Esophagus (tissue), 2 donors: ENCODE measurements around the gene IRF1. TPM values are rescaled to one million over a fixed set of nuclear protein-coding genes. Genes with fewer than 3 reads are reported as not detected.

ENCODE experiments used
- H3K27ac ChIP-seq, 2 donors: one replicate each; pipeline ENCODE4 v1.5.1; 2013; ENCODE audit warnings: low read depth in 2 of 2, mild to moderate bottlenecking in 2 of 2, inconsistent platforms in 1 of 2, low read length in 1 of 2, moderate library complexity in 1 of 2
- H3K27me3 ChIP-seq, 2 donors: one replicate each; pipeline ENCODE4 v1.6.1; 2013; ENCODE audit warnings: low read length in 2 of 2, control low read depth in 1 of 2, mild to moderate bottlenecking in 1 of 2; ENCODE audit not compliant: insufficient read depth in 2 of 2, control insufficient read depth in 1 of 2
- H3K36me3 ChIP-seq, 2 donors: one replicate each; pipeline ENCODE4 v1.6.1; 2013; ENCODE audit warnings: low read length in 1 of 2; ENCODE audit not compliant: control insufficient read depth in 2 of 2, insufficient read depth in 2 of 2
- H3K4me1 ChIP-seq, 2 donors: one replicate each; pipeline ENCODE4 v1.6.1; 2013; ENCODE audit warnings: low read length in 1 of 2; ENCODE audit not compliant: control insufficient read depth in 2 of 2, insufficient read depth in 2 of 2
- H3K4me3 ChIP-seq, 2 donors: one replicate each; pipeline ENCODE4 v1.5.1; 2013; ENCODE audit warnings: low read length in 2 of 2, mild to moderate bottlenecking in 2 of 2, low read depth in 1 of 2, moderate library complexity in 1 of 2
- H3K9me3 ChIP-seq, 2 donors: one replicate each; pipeline ENCODE4 v1.6.1; 2013; ENCODE audit warnings: mild to moderate bottlenecking in 2 of 2, low read depth in 1 of 2, low read length in 1 of 2, moderate library complexity in 1 of 2; ENCODE audit not compliant: control insufficient read depth in 2 of 2, insufficient read depth in 1 of 2
- WGBS, 2 donors: extraction: QIAGEN DNeasy Blood & Tissue Kit; methylation state at CpG; one replicate each; pipeline ENCODE4 v1.1.7; 2013; 5-methylcytosine and 5-hydroxymethylcytosine counted together
- polyA plus RNA-seq, 2 donors: library from polyadenylated mRNA; stranded (reverse); fragments of 200-250 nt; gene quantifications; one replicate each; pipeline ENCODE4 v1.2.3, GENCODE V29; 2013
- donor health status: healthy with polysubstance abuse.
- donor health status: Bipolar disorder and iron deficiency.

IRF1 gene
- polyA plus RNA-seq, 2 donors, result 7.5 to 14.2 TPM

DNA sequence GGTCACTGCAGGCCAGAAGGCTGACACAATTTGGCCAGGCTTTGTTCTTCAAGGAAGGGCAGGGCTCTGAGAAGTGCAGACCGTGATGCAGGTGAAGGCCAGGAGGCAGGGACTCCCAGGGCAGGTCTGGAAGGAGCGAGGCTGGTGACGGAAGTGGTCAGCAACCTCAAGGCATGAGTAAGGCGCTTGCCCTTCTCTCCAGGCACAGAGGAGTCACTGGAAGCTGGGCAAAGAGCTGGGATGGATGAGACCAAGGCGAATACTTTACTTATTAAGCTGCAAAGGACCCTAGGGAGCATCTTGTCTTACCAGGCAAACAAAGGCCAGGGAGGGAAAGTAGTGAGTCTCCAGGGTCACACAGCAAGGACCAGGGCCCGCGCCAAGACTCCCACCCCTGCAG, 18.6 kb downstream of the IRF1 start:
- no peak overlapping the region for H3K4me3 ChIP-seq
- no peaks in the 10 kb centered on the region for H3K9me3 ChIP-seq
- peak overlapping the region in 1 of 2 donors; percentile 46 for H3K27ac ChIP-seq
- no peaks in the 10 kb centered on the region for H3K27me3 ChIP-seq
- H3K36me3 ChIP-seq, result peaks cover 0 to 3% of the 10 kb centered on the region in 2 donors
- 90 to 94% methylated on average over 7 of the region's 7 CpGs for WGBS, 2 donors
- H3K4me1 ChIP-seq, result peaks cover 3 to 4% of the 10 kb centered on the region in 2 donors

DNA sequence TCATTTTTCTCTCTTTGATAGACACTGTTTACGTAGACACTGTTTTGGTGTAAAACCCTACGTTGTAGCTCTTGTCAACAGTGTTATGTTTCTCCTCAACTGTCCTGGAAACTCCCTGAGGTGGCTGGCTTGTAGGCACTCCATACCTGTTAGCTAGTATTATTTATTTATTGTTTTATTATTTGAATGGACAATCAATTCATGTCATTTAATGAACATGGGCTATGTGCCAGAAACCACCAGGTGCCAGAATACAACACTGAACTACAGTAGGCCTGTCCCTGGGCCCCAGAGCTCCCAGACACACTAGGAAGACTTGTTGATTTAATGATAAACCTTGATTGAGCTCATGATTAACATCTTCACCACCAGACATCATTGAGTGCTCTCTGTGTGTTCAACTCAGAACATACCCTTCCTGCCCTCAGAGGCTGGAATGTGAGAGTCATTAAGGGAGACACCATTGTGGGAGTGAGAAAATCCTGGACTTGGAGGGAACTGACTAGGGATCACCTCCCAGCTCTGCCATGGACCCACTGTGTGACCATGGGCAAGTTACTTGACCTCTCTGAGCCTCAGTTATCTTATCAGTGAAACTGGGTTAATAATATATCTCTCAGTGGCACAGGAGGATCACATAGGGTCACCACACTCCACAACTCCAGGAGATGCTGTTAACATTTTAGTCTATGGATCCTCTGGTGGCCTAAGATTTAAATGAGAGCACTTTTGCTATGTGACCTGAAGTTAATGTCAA, 19.2 kb downstream of the IRF1 start:
- H3K4me1 ChIP-seq, result peaks cover 10% of the 10 kb centered on the region in 2 donors
- no peak overlapping the region for H3K4me3 ChIP-seq
- 59 to 84% methylated on average over 2 of the region's 2 CpGs for WGBS, 2 donors
- peaks cover 0 to 3% of the 10 kb centered on the region in 2 donors for H3K36me3 ChIP-seq
- H3K27ac ChIP-seq, result no peak overlapping the region
- no peaks in the 10 kb centered on the region for H3K27me3 ChIP-seq
- H3K9me3 ChIP-seq, result no peaks in the 10 kb centered on the region

DNA sequence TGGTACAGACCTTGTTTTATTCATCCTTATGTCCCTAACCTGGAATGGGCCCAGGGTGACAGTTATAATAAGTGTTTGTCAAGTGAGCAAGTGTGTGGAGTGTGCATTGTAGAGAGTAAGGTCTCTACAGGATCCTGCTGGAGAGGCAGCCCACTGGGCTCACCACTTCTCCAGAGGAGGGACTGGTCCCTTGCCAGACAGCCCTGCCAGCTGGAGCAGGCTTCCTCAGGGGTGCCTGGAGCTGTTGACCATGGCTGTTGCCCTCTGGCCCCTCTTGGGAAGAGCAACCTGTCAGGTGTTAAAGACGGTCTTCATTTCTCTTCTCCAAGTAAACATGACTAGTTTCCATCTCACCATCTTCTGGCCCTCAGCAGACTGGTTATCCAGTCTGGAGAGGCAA, 20.0 kb downstream of the IRF1 start:
- Histone ChIP-seq H3K36me3 (peaks cover 0 to 3% of the 10 kb centered on the region in 2 donors), H3K4me1 (peaks cover 10% of the 10 kb centered on the region in 2 donors), H3K27ac (no peak overlapping the region), H3K9me3 (no peaks in the 10 kb centered on the region), H3K27me3 (no peaks in the 10 kb centered on the region), H3K4me3 (no peak overlapping the region)
- 80 to 81% methylated on average over 1 of the region's 1 CpG for WGBS, 2 donors

DNA sequence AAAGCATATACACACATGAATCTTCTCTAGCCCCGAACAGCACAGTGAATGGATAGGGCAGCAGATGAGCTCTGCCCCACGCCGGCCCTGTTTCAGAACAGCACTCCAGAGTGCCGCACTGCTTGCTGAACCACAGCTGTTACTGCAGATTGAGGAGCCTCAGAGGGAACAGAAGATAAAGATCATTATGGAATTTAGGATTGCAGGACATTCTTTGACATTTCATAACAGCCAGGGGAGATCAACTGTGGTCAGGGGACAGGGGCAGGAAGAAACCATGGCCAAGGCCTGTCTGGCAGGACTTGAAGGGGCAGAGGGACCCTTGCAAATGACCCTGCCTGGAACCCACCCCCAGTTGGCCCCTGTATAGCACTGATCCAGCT, 20.6 kb downstream of the IRF1 start:
- Histone ChIP-seq H3K27ac (no peak overlapping the region), H3K9me3 (no peaks in the 10 kb centered on the region), H3K4me3 (no peak overlapping the region), H3K27me3 (no peaks in the 10 kb centered on the region), H3K36me3 (peaks cover 0 to 3% of the 10 kb centered on the region in 2 donors), H3K4me1 (peaks cover 10 to 14% of the 10 kb centered on the region in 2 donors)
- 86 to 87% methylated on average over 4 of the region's 4 CpGs for WGBS, 2 donors

DNA sequence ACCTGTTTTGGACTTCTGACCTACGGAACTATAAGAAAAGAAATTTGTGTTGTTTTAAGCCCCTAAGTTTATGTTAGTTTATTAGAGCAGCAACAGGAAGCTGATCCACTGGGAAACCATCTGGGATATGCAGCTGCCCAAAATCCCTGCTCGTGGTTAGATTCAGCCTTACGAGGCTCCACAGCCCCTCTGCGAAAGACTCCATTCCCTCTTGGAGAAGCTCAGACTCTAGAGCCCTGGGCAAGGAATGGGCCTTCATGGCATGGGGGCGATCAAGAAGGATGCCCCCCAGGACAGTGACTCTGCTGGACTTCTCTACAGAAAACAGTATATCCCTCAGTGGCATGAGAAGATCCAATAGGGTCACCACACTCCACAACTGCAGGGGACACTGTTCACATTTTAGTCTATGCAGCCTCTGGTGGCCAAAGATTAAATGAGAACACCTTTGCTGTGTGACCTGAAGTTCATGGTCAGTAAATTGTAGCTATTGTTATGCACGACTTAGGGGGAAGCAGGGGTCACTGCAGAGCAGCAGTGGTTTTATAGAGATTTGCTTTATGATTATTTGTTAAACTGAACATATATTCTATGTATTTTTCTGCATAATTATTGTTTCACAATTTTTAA, 21.1 kb downstream of the IRF1 start:
- H3K4me1 ChIP-seq, result peaks cover 7 to 19% of the 10 kb centered on the region in 2 donors
- no peaks in the 10 kb centered on the region for H3K27me3 ChIP-seq
- H3K36me3 ChIP-seq, result peaks cover 0 to 3% of the 10 kb centered on the region in 2 donors
- 83 to 89% methylated on average over 6 of the region's 6 CpGs for WGBS, 2 donors
- no peaks in the 10 kb centered on the region for H3K9me3 ChIP-seq
- no peak overlapping the region for H3K4me3 ChIP-seq
- H3K27ac ChIP-seq, result no peak overlapping the region

DNA sequence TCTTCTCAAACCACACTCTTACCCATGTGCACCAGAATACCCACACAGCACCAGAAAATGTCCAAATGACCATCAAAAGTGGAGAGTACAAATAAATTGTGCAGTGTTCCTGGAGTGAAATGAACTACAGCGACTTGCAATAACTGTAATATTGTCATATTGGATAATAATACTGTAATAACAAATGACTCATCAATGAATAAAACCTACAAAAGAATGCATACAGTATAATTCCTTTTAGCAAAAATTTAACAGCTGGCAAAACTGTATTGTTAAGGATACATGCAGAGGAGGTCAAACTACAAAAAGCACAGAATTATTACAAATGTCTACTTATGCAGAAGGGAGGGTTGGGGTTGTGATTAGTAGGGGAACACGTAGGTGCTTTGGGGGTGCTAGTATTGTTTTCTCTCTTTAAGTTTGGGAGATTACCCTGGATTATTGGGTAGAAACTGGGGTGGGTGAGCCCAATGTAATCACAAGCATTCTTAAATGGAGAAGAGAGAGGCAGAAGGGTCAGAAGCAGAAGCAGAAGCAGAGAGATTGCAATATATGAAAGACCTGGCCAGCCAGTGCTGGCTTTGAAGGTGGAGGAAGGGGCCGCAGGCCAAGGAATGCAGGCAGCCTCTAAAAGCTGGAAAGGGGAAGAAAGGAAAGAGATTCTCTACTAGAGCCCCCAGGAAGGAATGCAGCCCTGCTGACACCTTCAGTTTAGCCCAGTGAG, 21.8 kb downstream of the IRF1 start:
- Histone ChIP-seq H3K4me1 (peaks cover 12 to 22% of the 10 kb centered on the region in 2 donors), H3K9me3 (no peaks in the 10 kb centered on the region), H3K27ac (no peak overlapping the region), H3K4me3 (no peak overlapping the region), H3K27me3 (no peaks in the 10 kb centered on the region), H3K36me3 (peaks cover 0 to 3% of the 10 kb centered on the region in 2 donors)
- 87 to 88% methylated on average over 3 of the region's 3 CpGs for WGBS, 2 donors

DNA sequence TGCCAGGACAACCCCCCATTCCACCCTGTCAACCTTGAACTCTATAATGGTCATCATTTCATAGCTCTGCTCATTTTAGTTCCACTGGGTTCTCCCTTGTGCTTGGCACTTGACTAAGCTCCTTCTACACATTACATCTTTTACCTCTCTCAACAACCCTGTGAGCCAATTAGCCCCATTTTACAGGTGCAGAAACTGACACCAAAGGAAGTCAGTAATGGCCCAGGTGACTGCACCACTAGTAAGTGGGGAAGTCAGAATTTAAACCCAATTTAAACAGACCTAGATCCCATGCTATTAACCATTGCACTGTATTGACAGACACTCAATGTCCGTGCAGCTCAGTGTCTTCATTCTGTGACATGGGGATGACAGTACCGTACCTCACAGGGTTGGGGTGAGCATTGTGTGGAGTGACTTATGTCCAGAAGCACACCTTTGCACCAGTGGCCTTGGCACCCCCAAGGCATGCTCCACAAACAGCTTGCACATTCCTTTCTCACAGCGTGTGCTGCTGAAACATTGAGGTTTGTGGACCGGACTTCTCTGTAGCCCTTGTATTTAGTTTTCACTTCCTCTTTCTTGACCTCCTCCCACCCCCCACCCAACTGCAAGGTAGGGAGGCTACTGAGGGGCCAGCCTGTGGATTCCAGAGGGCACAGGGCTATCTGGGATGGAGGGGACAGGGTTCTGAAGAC, 23.1 kb downstream of the IRF1 start:
- no peaks in the 10 kb centered on the region for H3K9me3 ChIP-seq
- peaks cover 12 to 23% of the 10 kb centered on the region in 2 donors for H3K4me1 ChIP-seq
- H3K4me3 ChIP-seq, result no peak overlapping the region
- H3K27ac ChIP-seq, result peak overlapping the region; percentile 45 to 78
- H3K36me3 ChIP-seq, result peaks cover 0 to 3% of the 10 kb centered on the region in 2 donors
- no peaks in the 10 kb centered on the region for H3K27me3 ChIP-seq
- 81 to 84% methylated on average over 4 of the region's 4 CpGs for WGBS, 2 donors

DNA sequence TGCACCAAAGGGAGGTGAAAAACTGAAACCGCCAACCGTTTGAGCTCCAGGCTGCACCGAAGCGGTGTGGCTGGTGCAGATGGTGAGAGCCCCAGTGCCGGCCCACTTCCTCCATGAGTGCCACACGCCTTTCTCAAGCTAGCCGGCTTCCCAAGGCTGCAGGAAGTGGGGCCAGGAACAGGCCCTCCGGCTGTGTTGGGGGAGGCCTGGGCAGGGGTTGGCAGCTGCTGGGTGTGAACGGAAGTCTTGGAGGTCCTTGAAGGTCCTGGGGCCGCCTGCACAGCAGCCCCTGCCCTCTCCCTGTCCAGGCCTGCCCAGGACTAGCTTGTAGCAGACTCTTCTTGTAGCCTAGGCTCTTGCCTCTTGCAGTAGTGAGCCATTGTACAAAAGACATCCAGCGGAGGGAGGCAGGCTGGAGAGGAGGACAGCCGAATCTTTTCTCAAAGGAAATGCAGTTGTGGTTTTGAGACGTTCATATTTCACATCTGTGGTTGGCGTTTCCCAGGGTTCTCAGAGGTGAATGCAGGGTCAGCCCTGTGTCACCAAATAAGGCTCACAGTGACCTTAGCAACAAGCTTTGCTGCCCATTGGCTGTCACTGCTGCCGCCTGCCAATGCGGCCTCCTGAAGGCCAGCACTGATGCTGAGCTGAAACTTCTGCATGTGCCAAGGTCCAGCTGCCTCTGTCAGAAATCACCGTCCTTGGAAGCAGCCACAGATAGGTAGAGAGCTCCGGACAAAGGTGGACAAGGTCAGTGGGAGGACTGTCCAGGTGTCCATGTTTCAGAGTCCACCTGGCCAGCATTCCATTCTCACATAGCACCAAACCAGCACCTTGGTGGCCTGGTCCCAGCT, 23.9 kb downstream of the IRF1 start:
- peaks cover 12 to 22% of the 10 kb centered on the region in 2 donors for H3K4me1 ChIP-seq
- 45 to 46% methylated on average over 18 of the region's 18 CpGs for WGBS, 2 donors

More for the DNA sequence above, 23.9 kb downstream of the IRF1 start:
- no peak overlapping the region for H3K4me3 ChIP-seq
- H3K27ac ChIP-seq, result peak overlapping the region; percentile 45 to 78
- peaks cover 0 to 3% of the 10 kb centered on the region in 2 donors for H3K36me3 ChIP-seq
- no peaks in the 10 kb centered on the region for H3K27me3 ChIP-seq
- H3K9me3 ChIP-seq, result no peaks in the 10 kb centered on the region
